A549 (cell line): ENCODE data around the gene DDAH2. TPM values are rescaled to one million over a fixed set of nuclear protein-coding genes. Genes with fewer than 3 reads are reported as not detected.

Source experiments
- ATAC-seq, 2 experiments: fragments of 200-7000 bp in 1 of 2; fragments of >200 bp in 1 of 2; cut with Nextera tagmentation in 1 of 2; cut with Tn5 transposase in 1 of 2; 3 replicates each; pipeline versions ENCODE4 v1.8.0 to v1.9.1; 2018 to 2020; ENCODE audit warnings: mild to moderate bottlenecking in 1 of 2, moderate library complexity in 1 of 2
- CTCF ChIA-PET: fragments of 300-600 bp; sonication (Branson Sonifier 250); formaldehyde crosslinking; extraction: SDS; loops from one replicate; lab custom pipeline; 2021; ENCODE audit warnings: antibody characterized with exemption, inconsistent platforms; lab: Yijun Ruan, JAX
- POLR2A ChIA-PET: fragments of 350-600 bp; formaldehyde crosslinking; extraction: SDS; loops from one replicate; lab custom pipeline; 2021; ENCODE audit warnings: antibody characterized with exemption, inconsistent platforms; lab: Yijun Ruan, JAX
- DNase-seq, 2 experiments: peaks; one replicate each; pipeline versions ENCODE4 v3.0.0 to v3.0.0-alpha.2; 2011 to 2016; ENCODE audit warnings: low read depth in 1 of 2, low spot score in 1 of 2
- FAIRE-seq: peaks from 2 replicates; lab custom pipeline; 2011; peaks lifted over from hg19 to GRCh38; lab: Jason Lieb, UNC
- H3K27ac ChIP-seq, 2 experiments: fragments of >200 bp; sonication (Bioruptor Twin); formaldehyde crosslinking; 3 replicates each; pipeline ENCODE4 v1.5.1; 2016 to 2017
- H3K4me1 ChIP-seq: fragments of >200 bp; sonication (Bioruptor Twin); formaldehyde crosslinking; 3 replicates; pipeline ENCODE4 v1.6.1; 2016
- H3K4me2 ChIP-seq: fragments of >200 bp; sonication (Bioruptor Twin); formaldehyde crosslinking; 3 replicates; pipeline ENCODE4 v1.6.1; 2016
- H3K4me3 ChIP-seq: fragments of >200 bp; sonication (Bioruptor Twin); formaldehyde crosslinking; 3 replicates; pipeline ENCODE4 v1.5.1; 2016
- H3K9me3 ChIP-seq: fragments of >200 bp; sonication (Bioruptor Twin); formaldehyde crosslinking; 3 replicates; pipeline ENCODE4 v1.6.1; 2016
- ATOH8 ChIP-seq: fragments of 250-450 bp; sonication (Bioruptor Pico); IDR thresholded peaks from 2 replicates; pipeline ENCODE4 v1.5.0; 2020; ENCODE audit warnings: low read depth, mild to moderate bottlenecking, moderate library complexity
- BHLHE40 ChIP-seq: IDR thresholded peaks from 2 replicates; pipeline ENCODE4 v1.6.1; 2012; ENCODE audit warnings: low read depth, low read length, inconsistent platforms
- CHD2 ChIP-seq: fragments of 150-350 bp; IDR thresholded peaks from 2 replicates; pipeline ENCODE4 v1.6.1; 2014; ENCODE audit warnings: low read length; ENCODE audit not compliant: partially characterized antibody
- E2F6 ChIP-seq: IDR thresholded peaks from 2 replicates; pipeline ENCODE4 v1.6.1; 2012; ENCODE audit warnings: low read depth, borderline replicate concordance
- HDAC2 ChIP-seq: fragments of 200-600 bp; sonication (generic); IDR thresholded peaks from 2 replicates; pipeline ENCODE4 v1.6.1; 2016
- HEYL ChIP-seq: fragments of 250-450 bp; sonication (Bioruptor Pico); IDR thresholded peaks from 2 replicates; pipeline ENCODE4 v1.8.0; 2021; ENCODE audit warnings: mild to moderate bottlenecking, moderate library complexity
- HOXA7 ChIP-seq: fragments of 250-450 bp; sonication (Bioruptor Pico); IDR thresholded peaks from 2 replicates; pipeline ENCODE4 v1.5.0; 2020; ENCODE audit warnings: mild to moderate bottlenecking, moderate library complexity
- HOXB13 ChIP-seq: fragments of 250-450 bp; sonication (Bioruptor Pico); IDR thresholded peaks from 2 replicates; pipeline ENCODE4 v1.5.0; 2020; ENCODE audit warnings: low read depth, mild to moderate bottlenecking, moderate library complexity
- JUN ChIP-seq, 2 experiments: fragments of >200 bp; sonication (Bioruptor Twin); formaldehyde crosslinking; IDR thresholded peaks; 2 replicates in 1 of 2; 3 replicates in 1 of 2; pipeline ENCODE4 v1.6.1; 2016 to 2017
- JUNB ChIP-seq: fragments of >200 bp; sonication (Bioruptor Twin); formaldehyde crosslinking; IDR thresholded peaks from 2 replicates; pipeline ENCODE4 v1.6.1; 2016
- KDM5A ChIP-seq: fragments of 200-600 bp; sonication (generic); IDR thresholded peaks from 2 replicates; pipeline ENCODE4 v1.6.1; 2016; ENCODE audit warnings: antibody characterized with exemption, mild to moderate bottlenecking
- NFE2L2 ChIP-seq: fragments of 150-350 bp; conservative IDR thresholded peaks from 2 replicates; pipeline ENCODE4 v1.6.1; 2014; ENCODE audit warnings: low read length
- PBX3 ChIP-seq: IDR thresholded peaks from 2 replicates; pipeline ENCODE4 v1.6.1; 2012
- PHF8 ChIP-seq: fragments of 200-600 bp; sonication (generic); IDR thresholded peaks from 2 replicates; pipeline ENCODE4 v1.6.1; 2016; ENCODE audit warnings: low read depth, mild to moderate bottlenecking, antibody characterized with exemption, moderate library complexity, borderline replicate concordance
- POLR2AphosphoS2 ChIP-seq: conservative IDR thresholded peaks from 2 replicates; pipeline ENCODE4 v1.6.1; 2012; ENCODE audit warnings: low read length, improper control_type of control experiment, inconsistent platforms
- RCOR1 ChIP-seq: fragments of 150-350 bp; IDR thresholded peaks from 2 replicates; pipeline ENCODE4 v1.6.1; 2014; ENCODE audit warnings: antibody characterized with exemption, low read length, low read depth
- REST ChIP-seq: fragments of 200-600 bp; sonication (generic); IDR thresholded peaks from 2 replicates; pipeline ENCODE4 v1.6.1; 2016; ENCODE audit warnings: antibody characterized with exemption, mild to moderate bottlenecking, moderate library complexity
- RNF2 ChIP-seq: fragments of 200-600 bp; sonication (generic); IDR thresholded peaks from 2 replicates; pipeline ENCODE4 v1.6.1; 2016; ENCODE audit warnings: low read depth, mild to moderate bottlenecking, antibody characterized with exemption, moderate library complexity, borderline replicate concordance
- SMC3 ChIP-seq: fragments of >200 bp; sonication (Bioruptor Twin); formaldehyde crosslinking; IDR thresholded peaks from 3 replicates; pipeline ENCODE4 v1.6.1; 2018; ENCODE audit warnings: inconsistent platforms
- SREBF2 ChIP-seq: fragments of 450-650 bp; IDR thresholded peaks from 2 replicates; pipeline ENCODE4 v1.6.1; 2014; ENCODE audit warnings: mild to moderate bottlenecking, moderate library complexity
- ZC3H11A ChIP-seq: fragments of 450-650 bp; IDR thresholded peaks from 2 replicates; pipeline ENCODE4 v1.6.1; 2014; ENCODE audit warnings: antibody characterized with exemption, mild to moderate bottlenecking
- WGBS: methylation state at CpG from one replicate; pipeline ENCODE4 v1.1.6; 2017; ENCODE audit errors: missing lambda C conversion rate; 5-methylcytosine and 5-hydroxymethylcytosine counted together
- polyA plus RNA-seq, 4 experiments: library from polyadenylated mRNA; depleted of rRNA in 3 of 4; stranded (reverse); fragments of >200 nt; fragmentation: RNase III in 1 of 4; extraction: RNeasy Plus Mini Kit Qiagen cat#74134 plus additional on column Dnase treatment in 1 of 4; gene quantifications; 2 replicates in 3 of 4; 3 replicates in 1 of 4; pipeline ENCODE4 v1.2.3, GENCODE V29; 2011 to 2017

DDAH2 gene
- polyA plus RNA-seq, 2 of the 4 experiments (the other 2 are of a cell fraction): 19.3 to 54.5 TPM

GRCh38 chr6:31767096-31767645 lies 38.1 kb upstream of the DDAH2 start:
- Histone ChIP-seq H3K4me1 (no peaks in the 10 kb centered on the region), H3K9me3 (no peaks in the 10 kb centered on the region), H3K4me3 (no peak overlapping the region), H3K27ac (no peak overlapping the region), H3K4me2 (no peak overlapping the region)
- no peak for DNase-seq
- ATAC-seq: no peak
- no peak for FAIRE-seq
- TF ChIP-seq PHF8 (no peak), JUN (IDR thresholded peaks at IDR 0.05) (no peak), HEYL (CRISPR knock-in tag) (no peak), ATOH8 (CRISPR knock-in tag) (no peak), E2F6 (no peak), RCOR1 (no peak), REST (no peak), HOXB13 (CRISPR knock-in tag) (no peak), SMC3 (no peak), RNF2 (no peak), SREBF2 (no peak), POLR2AphosphoS2 (no peak), CHD2 (no peak), KDM5A (no peak), ZC3H11A (no peak), HDAC2 (no peak), BHLHE40 (no peak), JUNB (no peak), NFE2L2 (no peak), HOXA7 (CRISPR knock-in tag) (no peak)
- ChIA-PET CTCF (interaction anchor here (0.9 to 1.7 kb wide), 4 partner anchors 9 to 29 kb away, joined by 3 to 5 read pairs (median 4); partner anchors contain the start of gene VWA7), POLR2A (no interaction called here)
- 58% methylated on average over 6 of the region's 6 CpGs for WGBS

GRCh38 chr6:31765910-31766794 lies 37.1 kb upstream of the DDAH2 start:
- no peaks in the 10 kb centered on the region for H3K4me1 ChIP-seq
- ATAC-seq (no peak), FAIRE-seq (no peak), DNase-seq (no peak)
- ChIA-PET CTCF (interaction anchor here (0.7 to 1.7 kb wide), 6 partner anchors 9 to 36 kb away, joined by 3 to 6 read pairs (median 4); partner anchors contain the start of genes DDAH2 and VWA7), POLR2A (no interaction called here)
- no peak overlapping the region for H3K4me3 ChIP-seq
- WGBS: 88% methylated on average over 23 of the region's 42 CpGs
- TF ChIP-seq NFE2L2 (no peak), RNF2 (no peak), PBX3 (no peak)
- no peak overlapping the region for H3K27ac ChIP-seq
- H3K9me3 ChIP-seq: no peaks in the 10 kb centered on the region
- no peak overlapping the region for H3K4me2 ChIP-seq
